ENCODE data around the gene ALX1. TPM values are rescaled to one million over a fixed set of nuclear protein-coding genes. Genes with fewer than 3 reads are reported as not detected.

The ALX1 gene
- total RNA-seq, 1 experiment from 2014 or later: 0.74 TPM

DNA sequence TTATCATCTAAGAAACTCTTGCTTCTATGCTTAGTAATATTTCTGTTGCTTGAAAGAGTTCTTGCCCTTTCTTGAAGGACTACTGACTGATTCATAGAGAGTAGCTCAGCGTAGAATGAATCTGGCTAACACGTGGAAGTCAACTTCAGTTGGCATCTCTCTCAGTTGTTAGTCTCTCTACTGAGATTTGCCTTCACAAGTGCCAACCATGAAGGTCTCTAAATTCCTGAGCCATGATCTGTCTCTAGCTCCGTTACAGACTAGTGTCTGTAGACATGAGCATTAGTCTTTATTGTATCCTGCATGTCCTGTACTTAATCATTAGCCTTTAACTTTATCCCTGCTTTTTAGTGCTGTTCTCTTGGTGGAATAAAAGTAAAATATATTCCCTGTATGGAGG is 19.1 kb upstream of the ALX1 start:
- DNase-seq (ENCODE audit: low spot score) (no peak), ATAC-seq (no peak)
- TF ChIP-seq, protein P1, sequence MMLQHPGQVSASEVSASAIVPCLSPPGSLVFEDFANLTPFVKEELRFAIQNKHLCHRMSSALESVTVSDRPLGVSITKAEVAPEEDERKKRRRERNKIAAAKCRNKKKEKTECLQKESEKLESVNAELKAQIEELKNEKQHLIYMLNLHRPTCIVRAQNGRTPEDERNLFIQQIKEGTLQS (CRISPR knock-in tag; conservative IDR thresholded peaks at IDR 0.05): no peak
- Mint-ChIP-seq H3K4me3 (no peak overlapping the region), H3K27ac (no peak overlapping the region), H3K27me3 (ENCODE audit: low read depth) (no peaks in the 10 kb centered on the region), H3K9me3 (no peaks in the 10 kb centered on the region), H3K36me3 (no peaks in the 10 kb centered on the region), H3K4me1 (no peaks in the 10 kb centered on the region)
- CTCF ChIA-PET: interaction anchor here (0.6 to 0.8 kb wide), 2 partner anchors 9 to 120 kb away, joined by 3 to 4 read pairs; no protein-coding TSS in a partner anchor
- POLR2A ChIA-PET: no interaction called here

DNA sequence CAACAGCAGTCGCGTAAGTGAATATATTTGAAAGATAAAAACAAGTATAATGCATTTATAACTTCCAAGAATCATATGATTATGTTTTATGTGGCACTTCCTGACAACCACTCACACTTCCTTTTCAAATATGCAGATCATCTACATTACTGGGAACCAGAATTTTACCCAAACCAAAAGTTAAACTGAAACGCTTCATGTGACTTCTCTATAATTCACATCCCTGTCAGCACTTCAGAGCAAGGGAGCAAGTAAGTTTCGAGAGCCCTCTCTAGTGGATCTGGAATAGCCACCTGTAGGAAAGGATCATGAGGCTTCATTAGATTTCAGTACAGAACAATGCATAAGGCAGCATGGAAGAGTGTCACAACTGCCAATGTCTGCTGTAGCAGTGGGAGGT is 13.7 kb upstream of the ALX1 start:
- ATAC-seq (no peak), DNase-seq (ENCODE audit: low spot score) (no peak)
- H3K27ac Mint-ChIP-seq: no peak overlapping the region
- H3K9me3 Mint-ChIP-seq: no peaks in the 10 kb centered on the region
- no peak for TF ChIP-seq IRF2 (CRISPR knock-in tag; IDR thresholded peaks at IDR 0.05; ENCODE audit: borderline replicate concordance, low read depth)
- TF ChIP-seq KAT7 (CRISPR knock-in tag; IDR thresholded peaks at IDR 0.05; ENCODE audit: borderline replicate concordance): no peak
- TF ChIP-seq OVOL2 (CRISPR knock-in tag; IDR thresholded peaks at IDR 0.05; ENCODE audit: borderline replicate concordance): no peak
- TF ChIP-seq, protein P2, sequence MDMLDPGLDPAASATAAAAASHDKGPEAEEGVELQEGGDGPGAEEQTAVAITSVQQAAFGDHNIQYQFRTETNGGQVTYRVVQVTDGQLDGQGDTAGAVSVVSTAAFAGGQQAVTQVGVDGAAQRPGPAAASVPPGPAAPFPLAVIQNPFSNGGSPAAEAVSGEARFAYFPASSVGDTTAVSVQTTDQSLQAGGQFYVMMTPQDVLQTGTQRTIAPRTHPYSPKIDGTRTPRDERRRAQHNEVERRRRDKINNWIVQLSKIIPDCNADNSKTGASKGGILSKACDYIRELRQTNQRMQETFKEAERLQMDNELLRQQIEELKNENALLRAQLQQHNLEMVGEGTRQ (CRISPR knock-in tag; IDR thresholded peaks at IDR 0.05): no peak
- TF ChIP-seq NFE2L1 (CRISPR knock-in tag; IDR thresholded peaks at IDR 0.05): no peak
- no peak for TF ChIP-seq ZNF263 (CRISPR knock-in tag; IDR thresholded peaks at IDR 0.05; ENCODE audit: low read depth)
- H3K36me3 Mint-ChIP-seq: no peaks in the 10 kb centered on the region
- no peaks in the 10 kb centered on the region for H3K4me1 Mint-ChIP-seq
- POLR2A ChIA-PET: no interaction called here
- H3K4me3 Mint-ChIP-seq: no peak overlapping the region
- CTCF ChIA-PET: no interaction called here
- H3K27me3 Mint-ChIP-seq (ENCODE audit: low read depth): peaks cover 35% of the 10 kb centered on the region

DNA sequence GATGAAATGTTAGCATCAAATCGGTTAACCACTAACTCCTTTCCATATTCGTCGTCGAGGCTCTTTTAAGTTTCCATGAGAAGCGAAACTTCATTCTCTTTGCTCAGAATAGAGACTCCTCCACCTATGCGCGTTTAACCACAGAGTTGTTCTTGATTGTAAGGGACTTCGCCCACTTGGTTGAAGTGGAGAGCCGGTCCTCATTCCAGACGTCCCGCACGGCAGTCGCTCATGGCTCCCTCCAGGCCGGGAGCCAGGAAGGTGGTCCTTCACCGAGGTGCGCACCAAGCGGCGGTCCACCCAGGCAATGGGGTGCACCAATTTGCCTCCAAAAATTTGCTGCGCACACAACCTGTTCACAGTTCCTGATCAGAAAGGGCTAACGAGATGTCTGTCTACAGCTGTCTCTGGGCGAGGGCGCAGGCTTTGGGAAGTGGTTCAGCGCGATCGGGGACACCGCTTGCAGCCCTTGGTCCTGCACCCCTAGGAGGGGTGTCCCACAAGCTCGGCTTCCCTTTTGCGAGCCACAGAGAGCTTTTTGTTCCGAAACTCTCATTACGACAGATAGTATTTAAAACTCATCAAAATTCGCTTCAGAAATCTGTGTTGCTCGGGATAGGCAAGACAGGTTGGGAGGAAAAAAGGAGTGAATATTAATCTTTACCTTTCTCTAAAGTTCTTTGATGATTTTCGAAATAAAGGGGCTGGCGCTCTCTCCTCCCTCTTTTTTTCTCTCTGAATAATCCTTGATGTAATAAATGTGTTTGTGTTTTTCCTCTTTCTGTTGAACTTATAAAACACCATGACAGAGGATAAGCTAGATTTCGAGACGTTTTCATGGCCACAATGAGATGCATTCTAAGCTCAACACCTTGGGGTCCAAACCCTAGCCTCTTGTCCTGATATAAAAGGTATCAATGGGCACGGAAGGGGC is 6.4 kb upstream of the ALX1 start:
- Mint-ChIP-seq H3K4me1 (peaks cover 43% of the 10 kb centered on the region), H3K27me3 (ENCODE audit: low read depth) (peaks cover 98% of the 10 kb centered on the region), H3K9me3 (no peaks in the 10 kb centered on the region), H3K27ac (no peak overlapping the region), H3K4me3 (peak overlapping the region; percentile 79), H3K36me3 (no peaks in the 10 kb centered on the region)
- ChIA-PET CTCF (interaction anchor here (0.7 kb wide), 1 partner anchor 1099 kb away, joined by 3 read pairs; no protein-coding TSS in a partner anchor), POLR2A (no interaction called here)
- TF ChIP-seq SP1 (CRISPR knock-in tag; conservative IDR thresholded peaks at IDR 0.05): no peak
- peak; percentile 52 for ATAC-seq
- peak; percentile 44 for DNase-seq (ENCODE audit: low spot score)

DNA sequence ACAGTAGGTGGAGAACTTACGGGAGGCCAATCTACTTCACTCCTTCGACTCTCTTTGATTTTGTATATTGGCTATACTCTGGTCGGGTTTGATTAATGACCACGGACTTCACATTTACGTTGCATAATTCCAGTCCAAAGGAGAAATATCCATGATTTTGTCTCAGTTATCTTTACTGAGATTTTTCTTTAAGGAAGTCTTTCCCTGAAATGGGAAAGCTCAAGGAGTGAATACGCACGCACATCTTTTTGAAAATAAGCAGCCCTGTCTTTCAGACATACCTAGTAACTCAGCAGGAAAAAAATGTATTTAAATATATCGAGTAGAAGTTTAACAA is 5.7 kb upstream of the ALX1 start:
- Mint-ChIP-seq H3K4me3 (peak overlapping the region; percentile 79), H3K36me3 (no peaks in the 10 kb centered on the region), H3K4me1 (peaks cover 46% of the 10 kb centered on the region), H3K27me3 (ENCODE audit: low read depth) (peaks cover 98% of the 10 kb centered on the region), H3K9me3 (no peaks in the 10 kb centered on the region), H3K27ac (no peak overlapping the region)
- CTCF ChIA-PET: no interaction called here
- POLR2A ChIA-PET: no interaction called here
- ATAC-seq (no peak), DNase-seq (ENCODE audit: low spot score) (no peak)
- no peak for TF ChIP-seq FOXJ3 (CRISPR knock-in tag; IDR thresholded peaks at IDR 0.05; ENCODE audit: borderline replicate concordance)
- TF ChIP-seq, protein P3, sequence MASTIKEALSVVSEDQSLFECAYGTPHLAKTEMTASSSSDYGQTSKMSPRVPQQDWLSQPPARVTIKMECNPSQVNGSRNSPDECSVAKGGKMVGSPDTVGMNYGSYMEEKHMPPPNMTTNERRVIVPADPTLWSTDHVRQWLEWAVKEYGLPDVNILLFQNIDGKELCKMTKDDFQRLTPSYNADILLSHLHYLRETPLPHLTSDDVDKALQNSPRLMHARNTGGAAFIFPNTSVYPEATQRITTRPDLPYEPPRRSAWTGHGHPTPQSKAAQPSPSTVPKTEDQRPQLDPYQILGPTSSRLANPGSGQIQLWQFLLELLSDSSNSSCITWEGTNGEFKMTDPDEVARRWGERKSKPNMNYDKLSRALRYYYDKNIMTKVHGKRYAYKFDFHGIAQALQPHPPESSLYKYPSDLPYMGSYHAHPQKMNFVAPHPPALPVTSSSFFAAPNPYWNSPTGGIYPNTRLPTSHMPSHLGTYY (CRISPR knock-in tag; IDR thresholded peaks at IDR 0.05): no peak
- no peak for TF ChIP-seq ZNF263 (CRISPR knock-in tag; IDR thresholded peaks at IDR 0.05; ENCODE audit: low read depth)
- no peak for TF ChIP-seq ZNF121 (CRISPR knock-in tag; IDR thresholded peaks at IDR 0.05)
- no peak for TF ChIP-seq ZBTB21 (CRISPR knock-in tag; IDR thresholded peaks at IDR 0.05; ENCODE audit: borderline replicate concordance)

DNA sequence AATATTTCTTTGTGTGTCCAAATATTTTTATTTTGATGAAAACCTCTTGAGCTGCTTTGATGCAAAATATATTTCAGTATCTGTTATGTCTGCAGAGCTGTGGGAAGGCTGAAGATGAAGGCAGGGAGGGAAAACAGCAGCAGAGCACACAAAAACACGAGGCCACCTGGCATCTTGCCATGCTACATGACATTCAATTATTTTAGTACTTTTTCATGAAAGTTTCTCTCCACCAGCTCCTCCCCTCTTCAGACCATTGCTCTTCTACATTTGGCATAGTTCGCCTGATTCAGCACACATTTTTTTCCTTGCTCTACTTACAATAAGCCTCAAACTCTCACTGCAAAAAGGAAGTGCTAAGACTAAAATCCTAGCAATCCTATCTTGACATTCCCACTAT is 4.6 kb upstream of the ALX1 start:
- H3K4me3 Mint-ChIP-seq: no peak overlapping the region
- ChIA-PET POLR2A (no interaction called here), CTCF (interaction anchor here (0.6 kb wide), 1 partner anchor 34 kb away, joined by 3 read pairs; no protein-coding TSS in a partner anchor)
- H3K9me3 Mint-ChIP-seq: no peaks in the 10 kb centered on the region
- H3K36me3 Mint-ChIP-seq: no peaks in the 10 kb centered on the region
- ATAC-seq: no peak
- no peak overlapping the region for H3K27ac Mint-ChIP-seq
- H3K27me3 Mint-ChIP-seq (ENCODE audit: low read depth): peaks cover 97% of the 10 kb centered on the region
- H3K4me1 Mint-ChIP-seq: peaks cover 46% of the 10 kb centered on the region
- DNase-seq (ENCODE audit: low spot score): no peak
- TF ChIP-seq PRRX2 (CRISPR knock-in tag; IDR thresholded peaks at IDR 0.05) (no peak), ZNF671 (CRISPR knock-in tag; IDR thresholded peaks at IDR 0.05) (no peak), SMAD3 (CRISPR knock-in tag; IDR thresholded peaks at IDR 0.05; ENCODE audit: borderline replicate concordance) (no peak), NR2C2 (CRISPR knock-in tag; IDR thresholded peaks at IDR 0.05) (no peak), ZNF263 (CRISPR knock-in tag; IDR thresholded peaks at IDR 0.05; ENCODE audit: low read depth) (no peak), OVOL2 (CRISPR knock-in tag; IDR thresholded peaks at IDR 0.05; ENCODE audit: borderline replicate concordance) (no peak), ZNF138 (CRISPR knock-in tag; conservative IDR thresholded peaks at IDR 0.05) (no peak), CREB1 (CRISPR knock-in tag; IDR thresholded peaks at IDR 0.05) (no peak)
- TF ChIP-seq, protein P4, sequence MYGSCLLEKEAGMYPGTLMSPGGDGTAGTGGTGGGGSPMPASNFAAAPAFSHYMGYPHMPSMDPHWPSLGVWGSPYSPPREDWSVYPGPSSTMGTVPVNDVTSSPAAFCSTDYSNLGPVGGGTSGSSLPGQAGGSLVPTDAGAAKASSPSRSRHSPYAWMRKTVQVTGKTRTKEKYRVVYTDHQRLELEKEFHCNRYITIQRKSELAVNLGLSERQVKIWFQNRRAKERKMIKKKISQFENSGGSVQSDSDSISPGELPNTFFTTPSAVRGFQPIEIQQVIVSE (CRISPR knock-in tag; IDR thresholded peaks at IDR 0.05; ENCODE audit: borderline replicate concordance): no peak
- TF ChIP-seq, protein P5, sequence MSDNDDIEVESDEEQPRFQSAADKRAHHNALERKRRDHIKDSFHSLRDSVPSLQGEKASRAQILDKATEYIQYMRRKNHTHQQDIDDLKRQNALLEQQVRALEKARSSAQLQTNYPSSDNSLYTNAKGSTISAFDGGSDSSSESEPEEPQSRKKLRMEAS (CRISPR knock-in tag; IDR thresholded peaks at IDR 0.05): no peak
- TF ChIP-seq, protein P6, sequence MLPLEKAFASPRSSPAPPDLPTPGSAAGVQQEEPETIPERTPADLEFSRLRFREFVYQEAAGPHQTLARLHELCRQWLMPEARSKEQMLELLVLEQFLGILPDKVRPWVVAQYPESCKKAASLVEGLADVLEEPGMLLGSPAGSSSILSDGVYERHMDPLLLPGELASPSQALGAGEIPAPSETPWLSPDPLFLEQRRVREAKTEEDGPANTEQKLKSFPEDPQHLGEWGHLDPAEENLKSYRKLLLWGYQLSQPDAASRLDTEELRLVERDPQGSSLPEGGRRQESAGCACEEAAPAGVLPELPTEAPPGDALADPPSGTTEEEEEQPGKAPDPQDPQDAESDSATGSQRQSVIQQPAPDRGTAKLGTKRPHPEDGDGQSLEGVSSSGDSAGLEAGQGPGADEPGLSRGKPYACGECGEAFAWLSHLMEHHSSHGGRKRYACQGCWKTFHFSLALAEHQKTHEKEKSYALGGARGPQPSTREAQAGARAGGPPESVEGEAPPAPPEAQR (CRISPR knock-in tag; IDR thresholded peaks at IDR 0.05): no peak

Data from WTC11 (cell line).